Nephron (organoid): Measurements from ENCODE around the gene SERTAD2.

ENCODE experiments used
- H3K27ac Mint-ChIP-seq, 3 experiments: 2 replicates each; pipeline ENCODE4 v1.8.0; 2020; ENCODE audit warnings: mixed read lengths in 3 of 3, mild to moderate bottlenecking in 2 of 3, moderate library complexity in 1 of 3
- H3K27me3 Mint-ChIP-seq: 2 replicates; pipeline ENCODE4 v1.8.0; 2021; ENCODE audit warnings: low read depth, mild to moderate bottlenecking, moderate library complexity, mixed read lengths
- H3K36me3 Mint-ChIP-seq: 2 replicates; pipeline ENCODE4 v1.8.0; 2020; ENCODE audit warnings: low read depth, mixed read lengths
- H3K4me1 Mint-ChIP-seq: 2 replicates; pipeline ENCODE4 v1.8.0; 2020; ENCODE audit warnings: mixed read lengths
- H3K4me3 Mint-ChIP-seq, 3 experiments: 2 replicates each; pipeline ENCODE4 v1.8.0; 2020; ENCODE audit warnings: mild to moderate bottlenecking in 3 of 3, mixed read lengths in 3 of 3, moderate library complexity in 2 of 3
- H3K9me3 Mint-ChIP-seq: 2 replicates; pipeline ENCODE4 v1.8.0; 2020; ENCODE audit warnings: mixed read lengths
- CTCF ChIP-seq, 3 experiments: fragments of 200-600 bp; sonication (generic); IDR thresholded peaks; one replicate each; pipeline ENCODE4 v1.5.0; 2021; ENCODE audit warnings: antibody characterized with exemption in 3 of 3; ENCODE audit not compliant: unreplicated experiment in 3 of 3

SERTAD2 gene

DNA sequence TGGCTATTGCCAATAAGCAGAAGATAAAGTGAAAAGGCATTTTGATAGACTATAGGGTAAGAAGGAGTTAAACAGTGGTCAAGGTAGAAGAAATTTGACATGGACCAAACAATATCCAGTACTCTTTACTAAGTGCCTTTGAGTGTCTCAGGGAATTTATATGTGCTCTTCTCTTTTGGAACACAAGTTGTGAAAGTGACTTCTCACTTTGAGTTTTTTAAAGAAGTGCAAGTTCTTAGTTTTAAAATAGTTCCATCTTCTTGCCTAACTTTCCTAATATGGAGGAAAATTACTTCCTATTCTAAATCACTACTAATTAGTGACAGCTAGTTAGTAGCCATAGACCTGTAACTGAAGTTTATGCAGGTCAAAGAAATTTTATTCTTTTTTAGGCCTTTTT, 66.2 kb downstream of the SERTAD2 start:
- no peak overlapping the region for H3K27ac Mint-ChIP-seq
- H3K4me3 Mint-ChIP-seq = no peak overlapping the region
- H3K36me3 Mint-ChIP-seq = peaks cover 26% of the 10 kb centered on the region
- no peaks in the 10 kb centered on the region for H3K9me3 Mint-ChIP-seq
- H3K27me3 Mint-ChIP-seq = no peaks in the 10 kb centered on the region
- H3K4me1 Mint-ChIP-seq = peaks cover under 1% of the 10 kb centered on the region
- TF ChIP-seq CTCF (IDR thresholded peaks at IDR 0.05; ENCODE audit: unreplicated experiment in 3 of 3) = no peak

DNA sequence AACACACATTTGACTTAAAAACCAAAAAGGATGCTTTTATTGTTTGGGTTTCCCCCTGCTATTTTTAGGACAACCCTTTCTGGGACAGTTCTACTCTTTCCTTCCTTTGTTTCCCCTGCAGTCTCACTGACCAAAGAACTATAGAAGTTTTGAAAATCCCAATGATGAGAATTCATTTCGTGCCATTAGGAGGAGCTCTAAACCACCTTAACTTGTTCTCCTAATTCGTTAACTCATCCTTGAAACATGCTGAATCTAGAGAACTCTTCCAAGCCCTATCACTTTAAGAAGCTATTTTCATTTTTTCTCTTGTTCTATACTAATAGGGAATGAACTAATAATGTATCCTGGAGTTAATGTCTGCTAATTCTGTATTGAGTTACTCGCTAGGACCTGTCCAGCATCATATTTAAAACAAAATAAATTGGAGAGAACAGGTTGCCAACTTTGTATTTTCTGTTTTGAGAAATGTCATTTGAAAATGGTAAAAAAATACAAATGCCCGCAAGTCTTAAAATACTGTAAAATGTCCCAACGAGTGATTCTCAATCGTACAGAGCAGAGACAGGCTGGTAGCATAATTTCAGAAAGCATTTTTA, 66.7 kb downstream of the SERTAD2 start:
- no peaks in the 10 kb centered on the region for H3K9me3 Mint-ChIP-seq
- H3K27ac Mint-ChIP-seq = no peak overlapping the region
- peaks cover 22% of the 10 kb centered on the region for H3K36me3 Mint-ChIP-seq
- peaks cover 6% of the 10 kb centered on the region for H3K4me1 Mint-ChIP-seq
- peak; percentile 63 to 70 (median 64) for TF ChIP-seq CTCF (IDR thresholded peaks at IDR 0.05; ENCODE audit: unreplicated experiment in 3 of 3)
- no peaks in the 10 kb centered on the region for H3K27me3 Mint-ChIP-seq
- H3K4me3 Mint-ChIP-seq = no peak overlapping the region

DNA sequence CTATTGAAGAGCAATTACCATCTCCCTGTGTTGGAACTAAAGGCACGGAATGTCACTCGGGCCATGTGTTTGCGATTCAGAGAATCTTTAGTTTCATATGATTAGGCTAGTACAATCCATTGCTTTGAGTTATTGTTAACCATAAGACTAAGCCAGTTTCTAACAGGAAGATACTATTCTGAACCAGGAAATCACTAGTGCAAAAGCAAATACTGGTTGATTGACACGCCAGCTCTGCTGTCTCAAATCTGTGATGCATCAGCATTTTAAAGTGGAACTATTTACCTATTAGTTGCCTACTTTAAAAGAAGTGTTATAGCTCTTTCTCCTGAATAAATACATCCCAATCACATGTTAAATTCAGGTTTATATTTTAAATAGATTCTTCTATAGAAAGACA, 67.7 kb downstream of the SERTAD2 start:
- Mint-ChIP-seq H3K4me3 (no peak overlapping the region), H3K27me3 (no peaks in the 10 kb centered on the region), H3K4me1 (peaks cover 6% of the 10 kb centered on the region), H3K36me3 (peaks cover 17% of the 10 kb centered on the region), H3K9me3 (no peaks in the 10 kb centered on the region), H3K27ac (no peak overlapping the region)
- no peak for TF ChIP-seq CTCF (IDR thresholded peaks at IDR 0.05; ENCODE audit: unreplicated experiment in 3 of 3)

GRCh38 chr2:64582774-64583340, 70.9 kb downstream of the SERTAD2 start:
- Mint-ChIP-seq H3K36me3 (peaks cover 13% of the 10 kb centered on the region), H3K4me1 (peaks cover 6% of the 10 kb centered on the region), H3K9me3 (no peaks in the 10 kb centered on the region), H3K27me3 (no peaks in the 10 kb centered on the region), H3K27ac (peak overlapping the region in 1 of 3 experiments; percentile 10), H3K4me3 (no peak overlapping the region)
- TF ChIP-seq CTCF (IDR thresholded peaks at IDR 0.05; ENCODE audit: unreplicated experiment in 3 of 3) = no peak

DNA sequence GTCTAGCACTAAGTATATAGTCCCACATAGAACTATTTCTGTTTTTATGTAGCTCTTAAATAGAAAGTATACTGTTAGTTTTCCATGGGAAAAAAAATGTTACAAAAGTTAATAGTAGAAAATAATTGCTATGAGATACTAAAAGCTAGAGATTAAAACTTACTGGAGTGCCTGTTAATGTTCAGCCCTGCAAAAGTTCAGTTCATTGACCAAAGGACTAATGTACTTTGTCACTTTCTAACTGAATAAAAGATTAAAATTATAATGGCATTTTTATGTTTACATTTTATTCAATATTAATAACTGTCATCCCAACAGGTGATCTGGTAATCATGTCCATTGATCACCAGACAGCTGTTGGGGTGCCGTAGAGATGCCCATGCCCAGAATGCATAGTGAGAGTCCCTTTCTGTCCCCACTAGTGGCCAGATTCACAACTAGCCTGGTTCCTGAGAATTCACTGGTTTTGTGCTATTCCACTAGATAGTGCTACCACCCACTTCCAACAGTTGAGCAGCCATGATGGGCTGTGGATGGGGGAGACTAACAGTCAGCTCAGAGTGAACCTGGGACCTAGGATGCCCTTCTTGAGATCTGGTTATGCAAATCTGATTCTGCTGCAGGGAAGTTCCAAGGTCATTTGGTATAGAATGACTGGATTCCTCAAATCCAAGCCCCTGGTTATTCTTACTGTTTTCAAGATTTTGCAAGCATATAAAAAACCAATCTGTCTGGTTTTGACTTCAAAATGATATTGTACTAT, 71.8 kb downstream of the SERTAD2 start:
- Mint-ChIP-seq H3K27ac (peak overlapping the region in 2 of 3 experiments; percentile 10 to 71), H3K9me3 (no peaks in the 10 kb centered on the region), H3K4me1 (peaks cover 6% of the 10 kb centered on the region), H3K27me3 (no peaks in the 10 kb centered on the region), H3K4me3 (no peak overlapping the region), H3K36me3 (peaks cover 17% of the 10 kb centered on the region)
- TF ChIP-seq CTCF (IDR thresholded peaks at IDR 0.05; ENCODE audit: unreplicated experiment in 3 of 3) = no peak
